ENCODE results near the gene SLC10A6. TPM values are rescaled to one million over a fixed set of nuclear protein-coding genes. Genes with fewer than 3 reads are reported as not detected.
"Not testable (repeated sequence)": the region's sequence is repeated elsewhere in the genome, so short reads cannot be mapped to it uniquely, and the experiment has no call there.

Gene SLC10A6
- total RNA-seq, 1 experiment from 2014 or later: not detected

DNA sequence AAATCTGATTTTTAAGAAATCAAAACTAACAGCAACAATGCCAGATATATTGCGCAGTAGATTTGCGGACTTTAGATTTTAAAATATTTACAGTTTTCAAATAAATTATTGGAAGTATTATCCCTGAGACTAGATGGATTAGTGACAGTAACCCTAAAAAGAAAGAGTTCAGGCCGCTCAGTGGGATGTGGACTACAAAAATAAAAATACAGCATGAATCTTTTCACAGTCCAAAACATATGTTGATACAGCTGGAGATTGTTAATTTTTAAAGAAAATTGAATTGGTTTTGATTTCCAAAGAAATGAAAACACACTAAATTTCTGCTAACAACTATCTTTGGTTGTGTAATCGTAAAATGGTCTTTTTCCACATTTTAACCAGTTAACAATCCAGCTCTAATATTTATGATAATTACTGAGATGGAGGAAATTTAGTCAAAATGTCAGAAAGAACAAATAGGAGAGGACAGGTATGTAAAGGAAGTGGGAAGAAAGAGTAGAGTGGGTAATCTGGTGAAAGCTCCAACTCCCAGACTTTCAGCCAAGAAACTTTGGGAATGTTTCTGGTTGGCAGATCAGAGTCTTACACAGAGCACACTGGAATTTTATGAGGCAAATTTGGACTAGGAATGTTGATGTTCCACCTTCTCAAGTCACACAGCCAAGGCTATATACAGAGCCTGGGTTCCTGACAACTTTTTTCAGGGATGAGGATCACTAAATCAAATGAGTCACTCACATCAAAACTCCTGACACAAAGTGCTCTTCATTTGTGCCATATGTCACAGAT, 27.9 kb upstream of the SLC10A6 start:
- intact Hi-C loops (cut with micrococcal nuclease; ENCODE audit: unreplicated experiment): no loop called here
- Histone ChIP-seq H3K4me3 (ENCODE audit: low read depth, low read length) (no peak overlapping the region), H3K9me3 (peaks cover 4% of the 10 kb centered on the region; the same call in 1 of the 2 replicates), H3K27me3 (replicated peaks; ENCODE audit: control insufficient read depth, insufficient read depth, low read length) (no peaks in the 10 kb centered on the region), H3K36me3 (ENCODE audit: control insufficient read depth, insufficient read depth, low read length) (no peaks in the 10 kb centered on the region), H3K4me1 (no peaks in the 10 kb centered on the region)
- BruUV-seq (replicated peaks): no TSS peak
- Mint-ChIP-seq H3K36me3 (ENCODE audit: insufficient read depth, unreplicated experiment) (no peaks in the 10 kb centered on the region), H3K27me3 (ENCODE audit: insufficient read depth, unreplicated experiment) (no peaks in the 10 kb centered on the region), H3K4me3 (ENCODE audit: unreplicated experiment) (no peak overlapping the region), H3K9me3 (ENCODE audit: unreplicated experiment) (peaks cover 17% of the 10 kb centered on the region), H3K27ac (ENCODE audit: unreplicated experiment) (no peak overlapping the region), H3K4me1 (ENCODE audit: low read depth, unreplicated experiment) (no peaks in the 10 kb centered on the region)
- CTCF ChIA-PET: interaction anchor here (0.6 kb wide), 1 partner anchor 18 kb away, joined by 6 read pairs; no protein-coding TSS in a partner anchor
- POLR2A ChIA-PET: no interaction called here
- TF ChIP-seq, protein P1, sequence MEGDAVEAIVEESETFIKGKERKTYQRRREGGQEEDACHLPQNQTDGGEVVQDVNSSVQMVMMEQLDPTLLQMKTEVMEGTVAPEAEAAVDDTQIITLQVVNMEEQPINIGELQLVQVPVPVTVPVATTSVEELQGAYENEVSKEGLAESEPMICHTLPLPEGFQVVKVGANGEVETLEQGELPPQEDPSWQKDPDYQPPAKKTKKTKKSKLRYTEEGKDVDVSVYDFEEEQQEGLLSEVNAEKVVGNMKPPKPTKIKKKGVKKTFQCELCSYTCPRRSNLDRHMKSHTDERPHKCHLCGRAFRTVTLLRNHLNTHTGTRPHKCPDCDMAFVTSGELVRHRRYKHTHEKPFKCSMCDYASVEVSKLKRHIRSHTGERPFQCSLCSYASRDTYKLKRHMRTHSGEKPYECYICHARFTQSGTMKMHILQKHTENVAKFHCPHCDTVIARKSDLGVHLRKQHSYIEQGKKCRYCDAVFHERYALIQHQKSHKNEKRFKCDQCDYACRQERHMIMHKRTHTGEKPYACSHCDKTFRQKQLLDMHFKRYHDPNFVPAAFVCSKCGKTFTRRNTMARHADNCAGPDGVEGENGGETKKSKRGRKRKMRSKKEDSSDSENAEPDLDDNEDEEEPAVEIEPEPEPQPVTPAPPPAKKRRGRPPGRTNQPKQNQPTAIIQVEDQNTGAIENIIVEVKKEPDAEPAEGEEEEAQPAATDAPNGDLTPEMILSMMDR (IDR thresholded peaks at IDR 0.05; ENCODE audit: insufficient read depth in 1 of 2, low read depth in 1 of 2, low read length in 1 of 2, severe bottlenecking in 1 of 2, unreplicated experiment in 1 of 2): no peak
- no peak for DNase-seq

DNA sequence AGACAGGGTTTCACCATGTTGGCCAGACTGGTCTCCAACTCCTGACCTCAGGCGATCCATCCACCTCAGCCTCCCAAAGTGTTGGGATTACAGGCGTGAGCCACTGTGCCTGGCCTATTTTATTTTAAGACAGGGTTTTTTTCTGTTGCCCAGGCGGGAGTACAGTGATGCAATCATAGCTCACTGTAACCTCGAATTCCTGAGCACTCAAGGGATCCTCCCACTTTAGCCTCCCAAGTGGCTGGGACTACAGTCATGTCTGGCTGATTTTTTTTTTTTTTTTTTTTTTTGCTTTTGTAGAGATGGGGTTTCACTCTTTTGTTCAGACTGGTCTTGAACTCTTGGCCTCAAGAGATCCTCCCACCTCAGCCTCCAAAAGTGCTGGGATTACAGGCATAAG, 26.3 kb upstream of the SLC10A6 start:
- H3K4me3 Mint-ChIP-seq (ENCODE audit: unreplicated experiment); CTCF ChIA-PET; H3K27me3 ChIP-seq (replicated peaks; ENCODE audit: control insufficient read depth, insufficient read depth, low read length); BruUV-seq (replicated peaks); H3K36me3 ChIP-seq (ENCODE audit: control insufficient read depth, insufficient read depth, low read length); H3K36me3 Mint-ChIP-seq (ENCODE audit: insufficient read depth, unreplicated experiment); H3K9me3 ChIP-seq; H3K4me3 ChIP-seq (ENCODE audit: low read depth, low read length); DNase-seq; H3K27me3 Mint-ChIP-seq (ENCODE audit: insufficient read depth, unreplicated experiment); intact Hi-C loops (cut with micrococcal nuclease; ENCODE audit: unreplicated experiment); H3K27ac Mint-ChIP-seq (ENCODE audit: unreplicated experiment); H3K4me1 ChIP-seq; H3K4me1 Mint-ChIP-seq (ENCODE audit: low read depth, unreplicated experiment): not testable (repeated sequence)
- H3K9me3 Mint-ChIP-seq (ENCODE audit: unreplicated experiment): peaks cover 17% of the 10 kb centered on the region
- POLR2A ChIA-PET: interaction anchor here (0.7 kb wide), 1 partner anchor 51 kb away, joined by 8 read pairs; no protein-coding TSS in a partner anchor

DNA sequence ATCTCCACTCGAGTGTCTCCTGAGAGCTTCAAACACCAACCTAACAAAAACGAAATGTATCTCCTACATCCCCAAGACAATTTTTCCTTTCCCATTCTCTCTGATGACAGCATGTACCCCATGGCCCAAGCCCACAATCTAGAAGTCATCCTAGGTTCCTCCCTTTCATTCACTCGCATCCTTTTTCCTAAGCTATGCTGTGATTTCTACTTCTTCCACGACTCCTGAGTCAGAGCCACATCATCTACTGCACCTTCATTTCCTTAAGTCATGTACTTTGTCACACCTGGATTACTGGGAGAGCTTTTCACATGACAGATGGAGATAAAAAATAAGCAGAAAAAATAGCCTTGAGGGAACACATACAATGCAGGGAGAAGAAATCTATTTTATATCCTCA, 23.0 kb upstream of the SLC10A6 start:
- CTCF ChIA-PET: interaction anchor here (1.3 kb wide), 1 partner anchor 373 kb away, joined by 4 read pairs; no protein-coding TSS in a partner anchor
- no TSS peak for BruUV-seq (replicated peaks)

More for the DNA sequence above, 23.0 kb upstream of the SLC10A6 start:
- intact Hi-C loops (cut with micrococcal nuclease; ENCODE audit: unreplicated experiment): no loop called here
- H3K27me3 Mint-ChIP-seq (ENCODE audit: insufficient read depth, unreplicated experiment): no peaks in the 10 kb centered on the region
- TF ChIP-seq, protein P1 (IDR thresholded peaks at IDR 0.05; ENCODE audit: insufficient read depth in 1 of 2, low read depth in 1 of 2, low read length in 1 of 2, severe bottlenecking in 1 of 2, unreplicated experiment in 1 of 2): no peak
- no peaks in the 10 kb centered on the region for H3K36me3 ChIP-seq (ENCODE audit: control insufficient read depth, insufficient read depth, low read length)
- H3K4me1 Mint-ChIP-seq (ENCODE audit: low read depth, unreplicated experiment): no peaks in the 10 kb centered on the region
- DNase-seq: no peak
- H3K27me3 ChIP-seq (replicated peaks; ENCODE audit: control insufficient read depth, insufficient read depth, low read length): no peaks in the 10 kb centered on the region
- no peak overlapping the region for H3K4me3 Mint-ChIP-seq (ENCODE audit: unreplicated experiment)
- H3K4me3 ChIP-seq (ENCODE audit: low read depth, low read length): no peak overlapping the region
- no peaks in the 10 kb centered on the region for H3K4me1 ChIP-seq
- no peaks in the 10 kb centered on the region for H3K9me3 ChIP-seq
- H3K9me3 Mint-ChIP-seq (ENCODE audit: unreplicated experiment): no peaks in the 10 kb centered on the region
- POLR2A ChIA-PET: no interaction called here
- H3K27ac Mint-ChIP-seq (ENCODE audit: unreplicated experiment): no peak overlapping the region
- no peaks in the 10 kb centered on the region for H3K36me3 Mint-ChIP-seq (ENCODE audit: insufficient read depth, unreplicated experiment)

All from Caco-2 (cell line).